22Rv1 (cell line): ENCODE data around the gene UEVLD.

Experiments
- H3K27ac ChIP-seq: fragments of 450-650 bp; 2 replicates; pipeline ENCODE4 v1.5.1; 2017
- ZFX ChIP-seq: fragments of 450-650 bp; IDR thresholded peaks from 2 replicates; pipeline ENCODE4 v1.6.1; 2017; ENCODE audit warnings: antibody characterized with exemption, borderline replicate concordance
- TF ChIP-seq, protein P1 (sequence below): fragments of 450-650 bp; IDR thresholded peaks from 2 replicates; pipeline ENCODE4 v1.5.1; 2017; ENCODE audit warnings: mild to moderate bottlenecking

UEVLD gene

DNA sequence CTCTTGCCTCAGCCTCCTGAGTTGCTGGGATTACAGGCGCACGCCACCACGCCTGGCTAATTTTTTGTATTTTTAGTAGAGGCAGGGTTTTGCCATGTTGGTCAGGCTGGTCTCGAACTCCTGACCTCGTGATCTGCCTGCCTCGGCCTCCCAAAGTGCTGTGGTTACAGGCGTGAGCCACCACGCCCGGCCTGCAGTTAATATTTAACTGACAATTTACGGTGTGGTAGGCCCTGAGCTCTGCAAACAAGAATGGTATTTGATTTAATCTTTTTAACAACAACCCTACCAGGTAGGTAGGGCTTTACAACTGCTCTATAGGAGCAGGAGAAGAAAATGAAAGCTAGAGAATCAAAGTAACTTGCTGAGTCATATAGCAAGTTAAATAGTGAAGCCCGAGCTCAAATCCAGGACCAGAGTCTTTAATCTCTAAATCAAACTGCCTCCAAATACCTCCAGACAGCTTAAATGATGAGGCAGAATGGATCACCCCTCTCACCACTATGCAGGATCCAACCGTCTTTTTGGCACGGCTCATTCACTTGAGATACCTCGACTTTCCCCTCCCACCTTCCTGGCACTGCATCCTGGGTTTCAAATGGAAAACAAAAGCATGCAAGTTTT lies 9.4 kb downstream of the UEVLD start:
- TF ChIP-seq, protein P1, sequence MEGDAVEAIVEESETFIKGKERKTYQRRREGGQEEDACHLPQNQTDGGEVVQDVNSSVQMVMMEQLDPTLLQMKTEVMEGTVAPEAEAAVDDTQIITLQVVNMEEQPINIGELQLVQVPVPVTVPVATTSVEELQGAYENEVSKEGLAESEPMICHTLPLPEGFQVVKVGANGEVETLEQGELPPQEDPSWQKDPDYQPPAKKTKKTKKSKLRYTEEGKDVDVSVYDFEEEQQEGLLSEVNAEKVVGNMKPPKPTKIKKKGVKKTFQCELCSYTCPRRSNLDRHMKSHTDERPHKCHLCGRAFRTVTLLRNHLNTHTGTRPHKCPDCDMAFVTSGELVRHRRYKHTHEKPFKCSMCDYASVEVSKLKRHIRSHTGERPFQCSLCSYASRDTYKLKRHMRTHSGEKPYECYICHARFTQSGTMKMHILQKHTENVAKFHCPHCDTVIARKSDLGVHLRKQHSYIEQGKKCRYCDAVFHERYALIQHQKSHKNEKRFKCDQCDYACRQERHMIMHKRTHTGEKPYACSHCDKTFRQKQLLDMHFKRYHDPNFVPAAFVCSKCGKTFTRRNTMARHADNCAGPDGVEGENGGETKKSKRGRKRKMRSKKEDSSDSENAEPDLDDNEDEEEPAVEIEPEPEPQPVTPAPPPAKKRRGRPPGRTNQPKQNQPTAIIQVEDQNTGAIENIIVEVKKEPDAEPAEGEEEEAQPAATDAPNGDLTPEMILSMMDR = no peak
- TF ChIP-seq ZFX = no peak
- peak overlapping the region; percentile 89 for H3K27ac ChIP-seq

DNA sequence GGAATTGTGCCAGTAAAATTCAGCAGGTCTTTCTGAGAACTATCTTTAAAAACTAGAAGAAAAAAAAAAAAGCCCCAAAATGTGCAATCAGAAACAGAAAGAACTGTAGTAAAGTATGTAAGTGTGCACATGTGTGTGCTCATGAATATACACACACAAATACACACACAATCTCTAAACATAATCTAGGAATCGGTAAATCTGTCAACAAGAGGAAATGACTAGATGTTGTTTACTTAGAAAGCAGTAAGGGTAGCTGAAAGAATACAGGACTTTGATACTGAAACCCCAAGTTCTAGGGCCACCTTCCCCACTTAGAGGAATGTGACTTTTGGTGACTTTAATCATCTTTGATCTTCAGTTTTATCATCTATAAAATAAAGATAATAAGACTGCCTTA lies 13.2 kb downstream of the UEVLD start:
- H3K27ac ChIP-seq = 0 out of 2 replicates have a peak overlapping the region, but pooled peaks have one; percentile 14
- TF ChIP-seq ZFX = no peak
- TF ChIP-seq, protein P1 = no peak

DNA sequence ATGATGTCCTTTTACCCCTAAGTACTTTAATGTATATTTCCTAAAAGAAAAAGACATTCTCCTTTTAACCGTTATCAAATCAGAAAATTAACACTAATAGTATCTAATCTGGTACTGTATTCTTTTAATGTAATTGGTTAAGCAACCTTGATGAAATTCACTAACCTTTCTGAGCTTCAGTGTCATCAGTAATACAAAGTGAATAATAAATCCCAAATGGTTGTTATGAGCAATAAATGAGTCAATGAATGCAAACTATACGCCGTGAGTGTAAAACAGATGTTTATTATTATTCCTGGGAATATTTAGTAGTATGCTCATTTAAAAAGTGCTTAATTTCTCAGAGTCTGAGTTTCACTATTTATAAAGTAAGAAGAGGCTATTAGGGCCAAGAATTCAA lies 21.5 kb downstream of the UEVLD start:
- no peak for TF ChIP-seq ZFX
- TF ChIP-seq, protein P1 = no peak
- no peak overlapping the region for H3K27ac ChIP-seq

DNA sequence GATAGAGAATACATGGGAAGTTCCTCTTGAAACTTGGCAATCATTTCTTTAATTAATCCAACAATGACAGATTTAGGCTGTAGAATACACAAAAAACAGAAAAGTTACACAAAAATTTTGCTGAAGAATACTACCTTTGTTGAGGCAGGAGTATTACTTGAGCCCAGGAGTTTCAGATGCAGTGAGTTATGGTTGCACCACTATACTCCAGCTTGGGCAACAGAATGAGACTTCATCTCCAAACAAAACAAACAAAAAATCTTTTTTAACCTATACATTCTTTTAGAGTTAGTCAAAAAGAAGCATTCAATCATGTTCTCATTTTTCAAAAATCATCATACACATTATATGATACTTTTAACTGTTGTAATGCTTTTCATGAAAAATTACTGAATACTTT lies 22.1 kb downstream of the UEVLD start:
- H3K27ac ChIP-seq = no peak overlapping the region
- no peak for TF ChIP-seq ZFX
- TF ChIP-seq, protein P1 = no peak

DNA sequence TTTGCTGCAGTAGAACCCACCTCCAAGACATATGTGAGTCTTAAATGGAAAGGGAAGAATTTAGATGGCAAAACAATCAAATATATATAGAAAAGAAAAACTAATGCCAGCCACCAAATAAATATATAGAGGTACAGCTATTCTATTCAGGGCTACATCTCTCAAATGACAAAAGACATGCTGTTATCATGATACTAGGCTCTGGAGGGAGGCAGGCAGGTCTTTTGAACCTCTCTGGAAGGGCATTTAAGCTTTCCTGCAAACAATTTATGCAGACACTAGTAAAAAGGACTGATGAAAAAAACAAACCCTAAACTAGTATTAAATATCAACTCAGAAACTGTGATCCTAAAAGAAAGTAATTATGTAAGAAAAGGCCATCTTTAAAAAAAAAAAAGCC lies 24.4 kb downstream of the UEVLD start:
- no peak overlapping the region for H3K27ac ChIP-seq
- TF ChIP-seq, protein P1 = no peak
- TF ChIP-seq ZFX = no peak

DNA sequence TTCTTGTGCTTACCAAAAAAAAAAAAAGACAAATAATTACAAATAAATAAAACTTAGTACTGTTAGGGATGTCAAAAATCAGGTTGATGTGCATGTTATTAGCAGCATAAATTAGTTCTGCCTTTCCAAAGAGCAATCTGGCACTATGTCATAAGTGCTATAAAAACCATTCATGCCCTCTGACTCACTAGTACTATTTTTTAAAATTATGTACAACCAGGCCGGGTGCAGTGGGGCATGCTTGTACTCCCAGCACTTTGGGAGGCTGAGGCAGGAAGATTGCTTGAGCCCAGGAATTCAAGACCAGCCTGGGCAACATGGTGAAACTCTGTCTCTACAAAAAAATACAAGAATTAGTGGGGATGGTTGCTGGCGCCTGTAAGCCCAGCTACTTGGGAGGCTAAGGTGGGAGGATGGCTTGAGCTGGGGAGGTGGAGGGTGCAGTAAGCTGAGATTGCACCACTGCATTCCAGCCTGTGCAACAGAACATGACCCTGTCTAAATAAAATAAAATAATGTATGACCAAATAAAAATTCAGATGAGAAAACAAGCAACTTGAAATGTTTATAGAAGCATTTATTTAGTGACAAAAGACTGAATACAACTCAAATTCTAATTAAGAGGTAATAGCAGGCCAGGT lies 25.3 kb downstream of the UEVLD start:
- H3K27ac ChIP-seq = no peak overlapping the region
- TF ChIP-seq, protein P1 = no peak

DNA sequence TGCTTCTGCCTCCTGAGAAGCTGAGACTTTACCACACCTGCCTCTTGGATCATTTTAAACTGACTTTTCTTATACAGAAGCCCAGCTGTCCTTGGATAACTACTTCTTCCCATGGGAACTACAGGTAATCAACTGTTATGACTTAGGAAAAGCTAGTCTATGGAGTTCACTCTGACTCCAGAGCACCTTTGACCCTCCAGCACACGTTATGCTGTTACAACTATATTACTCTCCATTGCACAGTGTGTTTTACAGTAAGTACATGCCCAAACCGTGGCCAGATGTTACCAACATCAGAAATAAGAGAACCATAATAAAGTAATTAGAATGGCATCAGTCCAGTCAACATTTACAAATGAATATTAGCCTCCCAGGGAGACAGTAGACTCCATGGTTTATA lies 40.5 kb downstream of the UEVLD start:
- no peak for TF ChIP-seq ZFX
- TF ChIP-seq, protein P1 = no peak
- H3K27ac ChIP-seq = no peak overlapping the region
